WTC11 (cell line): ENCODE measurements around the gene TTC4. TPM values are rescaled to one million over a fixed set of nuclear protein-coding genes. Genes with fewer than 3 reads are reported as not detected.

ENCODE experiments used
- ATAC-seq: fragments of 200-7000 bp; cut with Tn5 transposase; 2 replicates; pipeline ENCODE4 v1.10.0; 2021; ENCODE audit warnings: mild to moderate bottlenecking, moderate library complexity
- CTCF ChIA-PET: fragments of 300-600 bp; sonication (Branson Sonifier 250); formaldehyde crosslinking; loops from one replicate; lab custom pipeline; 2021; ENCODE audit warnings: antibody characterized with exemption; lab: Charles Lee
- POLR2A ChIA-PET: fragments of 350-600 bp; sonication (Branson Sonifier 250); formaldehyde crosslinking; loops from one replicate; lab custom pipeline; 2021; ENCODE audit warnings: antibody characterized with exemption; lab: Charles Lee
- DNase-seq: peaks from one replicate; pipeline ENCODE4 v3.0.0; 2021; ENCODE audit warnings: low spot score
- H3K27ac Mint-ChIP-seq: 2 replicates; pipeline ENCODE4 v1.8.0; 2021; ENCODE audit warnings: mixed read lengths
- H3K27me3 Mint-ChIP-seq: 2 replicates; pipeline ENCODE4 v1.8.0; 2021; ENCODE audit warnings: low read depth, mild to moderate bottlenecking, moderate library complexity, mixed read lengths
- H3K36me3 Mint-ChIP-seq: 2 replicates; pipeline ENCODE4 v1.8.0; 2021; ENCODE audit warnings: mixed read lengths
- H3K4me1 Mint-ChIP-seq: 2 replicates; pipeline ENCODE4 v1.8.0; 2022; ENCODE audit warnings: mixed read lengths
- H3K4me3 Mint-ChIP-seq: 2 replicates; pipeline ENCODE4 v1.8.0; 2021; ENCODE audit warnings: mild to moderate bottlenecking, moderate library complexity, mixed read lengths
- H3K9me3 Mint-ChIP-seq: 2 replicates; pipeline ENCODE4 v1.8.0; 2021; ENCODE audit warnings: mixed read lengths
- ATF6 ChIP-seq: sonication (generic); formaldehyde crosslinking; IDR thresholded peaks from 2 replicates; pipeline ENCODE4 v1.8.1; 2023; ENCODE audit warnings: mild to moderate bottlenecking, missing genetic modification reagents
- E2F4 ChIP-seq: sonication (generic); formaldehyde crosslinking; IDR thresholded peaks from 2 replicates; pipeline ENCODE4 v1.8.1; 2022; ENCODE audit warnings: low read depth, mild to moderate bottlenecking, moderate library complexity, missing genetic modification reagents, borderline replicate concordance
- E2F5 ChIP-seq: sonication (generic); formaldehyde crosslinking; IDR thresholded peaks from 2 replicates; pipeline ENCODE4 v1.8.1; 2022; ENCODE audit warnings: mild to moderate bottlenecking, moderate library complexity, missing genetic modification reagents
- HMGXB4 ChIP-seq: sonication (generic); formaldehyde crosslinking; IDR thresholded peaks from 2 replicates; pipeline ENCODE4 v1.8.1; 2023; ENCODE audit warnings: mild to moderate bottlenecking, moderate library complexity, missing genetic modification reagents
- IRF1 ChIP-seq: sonication (generic); formaldehyde crosslinking; IDR thresholded peaks from 2 replicates; pipeline ENCODE4 v1.8.0; 2023; ENCODE audit warnings: missing genetic modification reagents
- IRF2 ChIP-seq: sonication (generic); formaldehyde crosslinking; IDR thresholded peaks from 2 replicates; pipeline ENCODE4 v1.8.0; 2022; ENCODE audit warnings: low read depth, missing genetic modification reagents, borderline replicate concordance
- JAZF1 ChIP-seq: fragments of 250-450 bp; sonication (Bioruptor Pico); IDR thresholded peaks from 2 replicates; pipeline ENCODE4 v1.9.0; 2021; ENCODE audit warnings: moderate library complexity, mild to moderate bottlenecking, inconsistent platforms
- KAT7 ChIP-seq: sonication (generic); formaldehyde crosslinking; IDR thresholded peaks from 2 replicates; pipeline ENCODE4 v1.8.1; 2023; ENCODE audit warnings: missing genetic modification reagents, mild to moderate bottlenecking, borderline replicate concordance
- MLX ChIP-seq: sonication (generic); formaldehyde crosslinking; IDR thresholded peaks from 2 replicates; pipeline ENCODE4 v1.8.1; 2023; ENCODE audit warnings: mild to moderate bottlenecking, missing genetic modification reagents, moderate library complexity
- NFE2L1 ChIP-seq: sonication (generic); formaldehyde crosslinking; IDR thresholded peaks from 2 replicates; pipeline ENCODE4 v1.8.1; 2023; ENCODE audit warnings: missing genetic modification reagents
- OVOL2 ChIP-seq: fragments of 250-450 bp; sonication (Bioruptor Pico); IDR thresholded peaks from 2 replicates; pipeline ENCODE4 v1.9.0; 2021; ENCODE audit warnings: mild to moderate bottlenecking, borderline replicate concordance
- PRRX2 ChIP-seq: fragments of 250-450 bp; sonication (Bioruptor Pico); IDR thresholded peaks from 2 replicates; pipeline ENCODE4 v1.8.0; 2021; ENCODE audit warnings: mild to moderate bottlenecking
- SMAD3 ChIP-seq: sonication (generic); formaldehyde crosslinking; IDR thresholded peaks from 2 replicates; pipeline ENCODE4 v1.8.0; 2022; ENCODE audit warnings: missing genetic modification reagents, mild to moderate bottlenecking, borderline replicate concordance
- SP1 ChIP-seq: sonication (generic); formaldehyde crosslinking; conservative IDR thresholded peaks from 2 replicates; pipeline ENCODE4 v1.8.1; 2022; ENCODE audit warnings: missing genetic modification reagents
- TEAD1 ChIP-seq: sonication (generic); formaldehyde crosslinking; IDR thresholded peaks from 2 replicates; pipeline ENCODE4 v1.8.0; 2022; ENCODE audit warnings: mild to moderate bottlenecking, missing genetic modification reagents
- TEAD4 ChIP-seq: sonication (generic); formaldehyde crosslinking; IDR thresholded peaks from 2 replicates; pipeline ENCODE4 v1.8.0; 2022; ENCODE audit warnings: mild to moderate bottlenecking, missing genetic modification reagents
- USF2 ChIP-seq: sonication (generic); formaldehyde crosslinking; IDR thresholded peaks from 2 replicates; pipeline ENCODE4 v1.8.1; 2023; ENCODE audit warnings: mild to moderate bottlenecking, missing genetic modification reagents, moderate library complexity
- ZNF138 ChIP-seq: sonication (generic); formaldehyde crosslinking; conservative IDR thresholded peaks from 2 replicates; pipeline ENCODE4 v1.8.1; 2022; ENCODE audit warnings: mild to moderate bottlenecking, moderate library complexity, missing genetic modification reagents
- ZNF219 ChIP-seq: sonication (generic); formaldehyde crosslinking; IDR thresholded peaks from 2 replicates; pipeline ENCODE4 v1.8.0; 2023; ENCODE audit warnings: missing genetic modification reagents, mild to moderate bottlenecking, borderline replicate concordance
- total RNA-seq: library from RNA; stranded (reverse); gene quantifications from 3 replicates; pipeline ENCODE4 v1.2.3, GENCODE V29; 2021

Gene TTC4
- total RNA-seq, 1 experiment from 2014 or later = 18.8 TPM

GRCh38 chr1:54695764-54696163 lies 19.9 kb upstream of the TTC4 start:
- DNase-seq = no peak
- CTCF ChIA-PET = no interaction called here
- TF ChIP-seq PRRX2 (CRISPR knock-in tag) = no peak
- TF ChIP-seq MLX (CRISPR knock-in tag) = no peak
- POLR2A ChIA-PET = no interaction called here
- H3K4me1 Mint-ChIP-seq = no peaks in the 10 kb centered on the region
- H3K27ac Mint-ChIP-seq = no peak overlapping the region
- H3K36me3 Mint-ChIP-seq = no peaks in the 10 kb centered on the region
- H3K27me3 Mint-ChIP-seq = no peaks in the 10 kb centered on the region; the same call in 1 of the 2 replicates
- H3K4me3 Mint-ChIP-seq = no peak overlapping the region
- no peaks in the 10 kb centered on the region for H3K9me3 Mint-ChIP-seq
- no peak for ATAC-seq

GRCh38 chr1:54696262-54696661 lies 19.4 kb upstream of the TTC4 start:
- Mint-ChIP-seq H3K27ac (no peak overlapping the region), H3K9me3 (no peaks in the 10 kb centered on the region), H3K27me3 (no peaks in the 10 kb centered on the region; the same call in 1 of the 2 replicates), H3K36me3 (no peaks in the 10 kb centered on the region), H3K4me1 (no peaks in the 10 kb centered on the region), H3K4me3 (no peak overlapping the region)
- ChIA-PET CTCF (no interaction called here), POLR2A (no interaction called here)
- ATAC-seq (no peak), DNase-seq (no peak)
- TF ChIP-seq OVOL2 (no peak), ZNF138 (CRISPR knock-in tag) (no peak), HMGXB4 (CRISPR knock-in tag) (no peak), IRF1 (CRISPR knock-in tag) (no peak), NFE2L1 (CRISPR knock-in tag) (no peak), E2F4 (no peak), SP1 (no peak)

GRCh38 chr1:54697896-54698295 lies 17.8 kb upstream of the TTC4 start:
- no peak overlapping the region for H3K4me3 Mint-ChIP-seq
- H3K27me3 Mint-ChIP-seq = no peaks in the 10 kb centered on the region; the same call in 1 of the 2 replicates
- CTCF ChIA-PET = no interaction called here
- TF ChIP-seq ZNF219 (CRISPR knock-in tag) = no peak
- no peak for TF ChIP-seq IRF2 (CRISPR knock-in tag)
- no peak for TF ChIP-seq ATF6 (CRISPR knock-in tag)
- TF ChIP-seq E2F5 (CRISPR knock-in tag) = no peak
- no peak for TF ChIP-seq TEAD1
- TF ChIP-seq SMAD3 (CRISPR knock-in tag) = no peak
- TF ChIP-seq USF2 (CRISPR knock-in tag) = no peak
- TF ChIP-seq HMGXB4 (CRISPR knock-in tag) = no peak
- no peak for TF ChIP-seq JAZF1 (CRISPR knock-in tag)
- TF ChIP-seq KAT7 = no peak
- no peak for TF ChIP-seq TEAD4
- TF ChIP-seq, all 79 proteins: peak for 0
- Mint-ChIP-seq H3K9me3 (no peaks in the 10 kb centered on the region), H3K4me1 (no peaks in the 10 kb centered on the region), H3K36me3 (no peaks in the 10 kb centered on the region), H3K27ac (no peak overlapping the region)
- POLR2A ChIA-PET = no interaction called here
- DNase-seq = no peak
- no peak for ATAC-seq
